HG03432 (cell line): ENCODE data around the gene TCEA2.
A peak's percentile ranks its signal among the peaks of the same experiment; 100 is the strongest.
"Not testable (repeated sequence)": the region's sequence is repeated elsewhere in the genome, so short reads cannot be mapped to it uniquely, and the experiment has no call there.

ENCODE experiments used
- ATAC-seq: cut with Tn5 transposase; IDR thresholded peaks from one replicate; pipeline ENCODE4 v1.9.1; 2021; ENCODE audit warnings: mild to moderate bottlenecking, moderate library complexity; ENCODE audit not compliant: unreplicated experiment

Gene TCEA2

GRCh38 chr20:64076061-64076997, 13.3 kb downstream of the TCEA2 start:
- ATAC-seq: no peak

GRCh38 chr20:64077094-64077493, 14.1 kb downstream of the TCEA2 start:
- ATAC-seq: peak; percentile 21

GRCh38 chr20:64077541-64077875, 14.5 kb downstream of the TCEA2 start:
- no peak for ATAC-seq

GRCh38 chr20:64077876-64078551, 15.0 kb downstream of the TCEA2 start:
- no peak for ATAC-seq

- no peak for ATAC-seq
Measured at GRCh38 chr20:64078934-64079272, 15.9 kb downstream of the TCEA2 start.

- ATAC-seq: peak; percentile 50
Measured at GRCh38 chr20:64079273-64080012, 16.4 kb downstream of the TCEA2 start, which contains the start of gene RGS19. Gene RGS19 (minus strand): TSS chr20:64079518. CDS start chr20:64076886, 2,632 bp downstream.

- ATAC-seq: peak; percentile 2
Measured at GRCh38 chr20:64080013-64080812, 17.2 kb downstream of the TCEA2 start, which contains the start of gene OPRL1. Gene OPRL1 (plus strand): TSS chr20:64080082. CDS start chr20:64092721, 12,639 bp downstream.

GRCh38 chr20:64080813-64081623, 18.0 kb downstream of the TCEA2 start:
- no peak for ATAC-seq

- no peak for ATAC-seq
Measured at GRCh38 chr20:64081624-64081964, 18.6 kb downstream of the TCEA2 start.

GRCh38 chr20:64082126-64082731, 19.2 kb downstream of the TCEA2 start:
- ATAC-seq: no peak

- ATAC-seq: no peak
Measured at GRCh38 chr20:64082820-64083377, 19.9 kb downstream of the TCEA2 start.

- no peak for ATAC-seq
Measured at GRCh38 chr20:64083378-64083803, 20.4 kb downstream of the TCEA2 start.

GRCh38 chr20:64083804-64084684, 21.0 kb downstream of the TCEA2 start, which contains the start of gene LKAAEAR1:
Gene LKAAEAR1 (minus strand): TSS chr20:64084398. CDS start chr20:64084219, 179 bp downstream.
- ATAC-seq: no peak

- ATAC-seq: no peak
Measured at GRCh38 chr20:64084685-64085152, 21.7 kb downstream of the TCEA2 start.

- ATAC-seq: no peak
Measured at GRCh38 chr20:64086801-64087200, 23.8 kb downstream of the TCEA2 start.

GRCh38 chr20:64087226-64087825, 24.3 kb downstream of the TCEA2 start:
- ATAC-seq: not testable (repeated sequence)

GRCh38 chr20:64088586-64088985, 25.6 kb downstream of the TCEA2 start:
- ATAC-seq: not testable (repeated sequence)
